Activated gamma-delta T cell treated with anti-CD3 and anti-CD28 coated beads, Interleukin-2, amount 50 U/mL, for 16 hours (primary cell): Measurements from ENCODE around the gene TNFAIP8.
"Not testable (repeated sequence)": the region's sequence is repeated elsewhere in the genome, so short reads cannot be mapped to it uniquely, and the experiment has no call there.

Experiments
- DNase-seq: peaks from one replicate; pipeline ENCODE4 v3.0.0-alpha.2; 2020; ENCODE audit warnings: low read depth

The TNFAIP8 gene

DNA sequence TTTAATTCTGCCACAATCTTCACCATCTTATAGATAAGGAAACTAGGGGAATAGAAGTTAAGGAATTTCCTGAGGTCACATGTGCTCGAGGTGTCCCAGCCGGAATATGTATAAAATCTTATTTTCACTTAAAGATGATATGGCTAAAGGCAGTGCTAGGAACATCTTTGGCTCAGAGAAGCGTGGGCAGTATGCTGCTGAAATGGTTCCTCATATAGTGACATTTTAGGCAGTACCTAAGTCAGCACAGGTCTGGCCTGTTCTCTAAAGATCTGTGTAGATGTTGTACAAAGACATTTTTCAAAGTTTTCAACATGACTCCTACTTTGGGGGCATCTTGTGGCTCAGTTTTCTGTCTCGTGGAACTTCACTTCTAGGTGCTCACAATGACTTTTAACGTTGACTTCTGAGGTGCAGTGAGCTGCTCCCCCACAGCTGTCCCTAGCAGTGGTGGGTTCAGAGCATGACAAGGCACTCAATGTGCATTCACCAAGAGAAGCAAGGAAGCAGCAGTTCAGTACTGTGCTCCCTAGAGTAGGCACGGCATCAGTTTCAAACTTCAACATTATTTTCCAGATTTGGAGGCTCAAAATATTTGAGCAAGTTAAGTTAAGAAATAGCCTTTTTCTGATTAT, 40.3 kb downstream of the TNFAIP8 start:
- no peak for DNase-seq

DNA sequence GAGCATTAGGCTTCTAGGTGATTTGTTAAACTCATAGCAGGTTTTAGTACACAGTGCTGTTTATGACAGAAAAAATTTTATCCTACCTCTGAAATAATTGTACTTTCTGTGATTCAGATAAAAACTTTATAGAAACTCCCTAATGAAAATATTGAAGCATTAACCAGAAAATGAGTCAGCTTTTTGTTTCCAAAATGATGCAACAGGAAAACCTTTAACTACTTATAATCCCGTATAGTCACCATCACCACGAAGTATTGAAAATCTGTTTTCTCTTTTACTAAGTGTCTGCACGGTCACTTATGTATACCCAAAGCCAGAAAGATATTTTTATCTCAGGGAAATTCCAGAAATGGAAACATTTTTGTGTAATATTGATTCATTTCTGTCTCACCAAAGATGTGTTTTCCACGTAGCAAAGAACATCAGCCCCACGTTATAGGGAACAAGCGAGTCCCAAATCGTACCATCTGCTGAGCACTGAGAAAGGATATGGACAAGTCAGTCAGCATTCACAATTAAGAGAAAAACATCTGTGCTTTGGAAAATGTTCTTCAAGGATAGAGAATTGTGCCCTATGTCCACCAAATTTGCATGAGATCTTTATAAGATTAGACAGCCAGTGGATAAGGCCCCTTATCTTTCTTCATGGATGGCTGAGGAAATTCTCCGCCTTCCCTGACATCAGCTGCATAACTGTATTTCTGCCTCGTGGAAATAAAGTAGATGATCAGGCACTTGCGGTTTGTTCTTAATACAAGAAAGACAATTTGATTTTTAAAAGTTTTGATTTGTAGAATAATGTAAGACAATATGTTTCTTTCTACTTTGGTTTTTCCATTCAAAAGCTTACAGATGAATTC, 41.9 kb downstream of the TNFAIP8 start:
- no peak for DNase-seq

DNA sequence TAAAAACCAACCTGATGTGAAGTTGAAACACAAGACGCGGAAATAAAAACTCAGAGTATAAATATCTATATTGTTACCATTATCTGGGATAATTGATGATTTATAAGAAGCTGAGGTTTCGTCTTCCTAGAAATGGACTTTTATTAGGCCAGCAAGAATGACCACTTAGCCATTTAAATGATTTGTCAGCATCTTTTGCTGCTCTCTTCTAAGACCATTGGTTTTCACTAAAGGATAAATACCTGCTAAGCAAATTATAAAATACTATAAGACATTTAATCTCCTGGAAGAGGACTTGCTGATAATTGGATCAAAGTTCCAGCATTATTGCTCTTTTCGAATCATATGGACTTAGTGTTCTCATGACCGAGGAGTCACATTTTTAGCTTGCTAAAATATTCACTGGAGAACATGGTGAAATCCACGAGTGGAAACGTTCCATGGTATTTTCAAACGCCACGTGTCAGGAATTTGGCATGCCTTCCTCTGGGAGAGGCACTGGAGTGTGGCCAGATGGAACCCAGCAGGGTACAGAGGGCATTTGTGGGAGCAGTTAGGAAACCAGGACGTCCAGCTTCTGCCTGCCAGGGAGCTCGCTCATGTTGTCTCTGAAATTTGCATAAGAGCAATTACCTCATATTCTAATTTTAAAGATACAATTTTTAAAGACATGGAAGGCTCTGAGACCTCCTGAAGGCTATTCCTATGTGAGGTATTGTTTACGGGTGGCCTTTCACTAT, 43.1 kb downstream of the TNFAIP8 start:
- DNase-seq = no peak

DNA sequence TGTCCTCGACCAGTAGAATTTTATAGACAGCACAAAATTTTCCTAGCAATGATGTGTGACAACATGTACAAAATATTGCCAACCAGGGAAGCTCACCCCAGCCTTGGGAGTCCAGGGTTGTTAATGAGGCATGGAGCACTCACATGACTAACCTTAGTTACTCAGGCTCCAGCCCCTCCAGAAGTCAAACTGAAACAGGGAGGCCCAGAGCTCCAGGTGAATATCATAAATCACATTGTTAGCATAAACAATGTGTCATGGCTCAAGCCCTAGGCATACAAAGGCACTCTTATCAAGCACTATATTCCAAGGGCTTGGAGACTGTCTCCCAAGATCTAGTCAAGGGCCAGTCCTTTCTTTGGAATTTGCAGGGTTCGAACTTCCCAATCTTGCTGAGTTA, 44.4 kb downstream of the TNFAIP8 start:
- no peak for DNase-seq

DNA sequence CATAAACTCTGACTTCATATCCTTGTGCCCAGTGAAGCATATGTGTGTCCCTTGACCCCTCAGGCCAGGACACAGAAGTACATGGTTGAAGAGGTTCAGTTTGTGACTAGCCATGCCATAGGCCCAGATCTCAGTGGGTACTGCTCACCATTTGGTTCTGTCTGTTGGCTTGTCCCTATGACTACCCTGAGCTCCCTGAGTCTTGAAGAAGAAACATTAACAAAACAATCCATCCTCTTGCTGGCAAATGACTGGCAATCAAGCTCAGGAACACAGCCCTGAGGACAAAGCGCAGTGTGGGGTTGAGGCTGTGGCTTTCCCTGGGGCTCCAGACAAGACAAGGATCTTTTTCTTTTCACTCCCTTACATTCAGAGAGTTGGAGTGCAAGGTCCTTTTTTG, 46.3 kb downstream of the TNFAIP8 start:
- no peak for DNase-seq

DNA sequence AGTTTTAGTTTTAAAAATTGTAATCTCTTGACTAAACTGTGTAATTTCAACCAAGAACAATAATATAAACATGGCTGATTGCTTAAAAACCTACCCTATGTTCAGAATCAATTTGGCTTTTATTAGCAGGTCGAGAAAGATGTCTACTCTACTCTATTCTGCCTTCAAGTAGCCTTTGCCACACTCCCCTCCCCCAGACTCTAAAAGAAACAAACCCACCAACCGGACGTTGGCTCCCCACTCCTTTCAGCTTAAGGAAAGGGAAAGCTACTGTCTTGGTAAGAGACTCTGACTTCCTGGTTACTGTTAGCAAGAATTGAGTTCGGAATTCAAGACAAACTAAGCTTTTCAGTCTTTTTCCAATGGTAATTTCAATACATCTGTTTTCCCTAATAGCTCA, 46.7 kb downstream of the TNFAIP8 start:
- no peak for DNase-seq

- DNase-seq = no peak
Observed at GRCh38 chr5:119404033-119404432, 48.2 kb downstream of the TNFAIP8 start.

GRCh38 chr5:119405419-119405818, 49.6 kb downstream of the TNFAIP8 start:
- no peak for DNase-seq

GRCh38 chr5:119406551-119407110, 50.8 kb downstream of the TNFAIP8 start:
- no peak for DNase-seq

GRCh38 chr5:119409235-119409815, 53.5 kb downstream of the TNFAIP8 start:
- no peak for DNase-seq

- DNase-seq = no peak
Observed at GRCh38 chr5:119410448-119411159, 54.8 kb downstream of the TNFAIP8 start.

GRCh38 chr5:119411361-119412278, 55.8 kb downstream of the TNFAIP8 start:
- DNase-seq = peak; percentile 24

DNA sequence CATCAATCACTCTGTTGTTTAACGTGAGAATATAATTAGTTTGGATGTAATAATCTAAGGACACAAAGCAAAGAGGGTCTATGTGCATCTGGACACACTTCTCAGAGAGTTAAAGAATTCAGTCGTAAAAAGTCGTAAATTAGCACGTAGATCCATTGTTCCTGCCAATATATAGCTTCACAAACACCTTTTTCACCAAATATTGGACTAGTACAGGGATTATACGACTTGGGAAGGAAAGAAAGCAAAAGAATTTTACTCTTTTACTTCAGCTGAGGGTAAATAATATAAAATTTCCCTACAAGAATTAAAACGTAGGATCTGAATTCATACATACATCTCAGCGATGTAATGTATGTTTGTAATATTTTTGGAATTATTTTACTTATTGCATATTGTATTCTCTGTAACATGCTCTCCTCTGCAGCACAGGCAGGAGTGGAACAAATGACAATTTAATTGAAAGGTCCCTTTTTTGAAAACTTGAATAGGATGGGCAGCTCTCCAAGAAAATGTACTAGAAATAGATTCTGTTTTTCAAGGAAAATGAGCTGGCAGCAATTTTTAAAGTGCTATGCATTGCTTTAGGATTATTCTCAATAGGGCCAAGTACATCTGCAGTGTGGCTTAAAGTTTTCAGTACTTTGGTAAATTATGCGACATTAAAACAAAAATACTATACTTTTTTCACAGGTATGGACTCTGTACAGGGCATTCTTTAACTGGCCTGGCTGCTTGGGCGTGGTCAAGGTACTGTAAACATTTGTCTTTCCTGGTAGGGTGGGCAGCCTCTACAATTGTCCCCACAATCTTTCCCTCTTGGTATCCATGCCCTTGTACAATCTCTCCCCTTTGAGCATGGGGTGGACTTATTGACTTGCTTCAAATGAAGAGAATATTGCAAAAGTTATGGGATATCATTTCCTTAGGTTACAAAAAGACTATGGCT, 56.7 kb downstream of the TNFAIP8 start:
- no peak for DNase-seq

- not testable (repeated sequence) for DNase-seq
Observed at GRCh38 chr5:119414124-119414734, 58.4 kb downstream of the TNFAIP8 start.

- DNase-seq = no peak
Observed at GRCh38 chr5:119417891-119418605, 62.2 kb downstream of the TNFAIP8 start.

GRCh38 chr5:119418606-119419100, 62.8 kb downstream of the TNFAIP8 start:
- no peak for DNase-seq

DNA sequence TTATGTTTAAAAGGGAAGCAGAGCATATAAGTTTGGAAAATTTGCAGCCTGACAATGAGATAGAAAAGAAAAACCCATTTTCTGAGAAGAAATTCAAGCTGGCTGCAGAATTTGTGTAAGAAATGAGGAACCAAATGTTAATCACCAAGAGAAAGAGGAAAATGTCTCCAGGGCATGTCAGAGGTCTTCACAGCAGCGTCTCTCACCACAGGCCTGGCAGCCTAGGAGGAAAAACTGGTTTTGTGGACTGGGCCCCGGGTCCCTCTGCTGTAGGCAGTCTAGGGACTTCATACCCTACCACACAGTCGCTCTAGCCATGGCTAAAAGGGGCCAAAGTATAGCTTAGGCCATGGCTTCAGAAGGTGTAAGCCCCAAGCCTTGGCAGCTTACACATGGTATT, 64.3 kb downstream of the TNFAIP8 start:
- no peak for DNase-seq

GRCh38 chr5:119426057-119426456, 70.2 kb downstream of the TNFAIP8 start:
- no peak for DNase-seq
